Central memory CD8-positive, alpha-beta T cell (primary cell): ENCODE data around the gene TPM2.

ENCODE experiments used
- ATAC-seq: fragments of 150-1000 bp; cut with Tn5 transposase; replicated peaks from 2 replicates; pipeline ENCODE4 v1.10.0; 2022; ENCODE audit warnings: mild to moderate bottlenecking, moderate FRiP score, moderate number of reproducible peaks; ENCODE audit not compliant: poor library complexity, severe bottlenecking; ENCODE audit errors: extremely low read depth
- DNase-seq, 2 donors: peaks; one replicate each; pipeline ENCODE4 v3.0.0; 2021; ENCODE audit warnings: low spot score in 2 of 2
- H3K27ac Mint-ChIP-seq: one replicate; pipeline ENCODE4 v1.8.0; 2022; ENCODE audit warnings: low read depth, mild to moderate bottlenecking, moderate library complexity, mixed read lengths
- H3K27me3 Mint-ChIP-seq: one replicate; pipeline ENCODE4 v1.8.0; 2022; ENCODE audit warnings: mixed read lengths
- H3K36me3 Mint-ChIP-seq: one replicate; pipeline ENCODE4 v1.8.0; 2022; ENCODE audit warnings: mild to moderate bottlenecking, moderate library complexity, mixed read lengths; ENCODE audit not compliant: insufficient read depth
- H3K4me1 Mint-ChIP-seq: one replicate; pipeline ENCODE4 v1.8.0; 2022; ENCODE audit warnings: mixed read lengths
- H3K4me3 Mint-ChIP-seq: one replicate; pipeline ENCODE4 v1.8.0; 2022; ENCODE audit warnings: mild to moderate bottlenecking, moderate library complexity, mixed read lengths
- H3K9me3 Mint-ChIP-seq: one replicate; pipeline ENCODE4 v1.8.0; 2022; ENCODE audit warnings: mixed read lengths

TPM2 gene

GRCh38 chr9:35729101-35729500, 39.4 kb upstream of the TPM2 start:
- H3K4me3 Mint-ChIP-seq: no peak overlapping the region
- H3K27ac Mint-ChIP-seq: no peak overlapping the region
- DNase-seq: no peak
- H3K9me3 Mint-ChIP-seq: no peaks in the 10 kb centered on the region
- peaks cover 31% of the 10 kb centered on the region for H3K4me1 Mint-ChIP-seq
- peaks cover 21% of the 10 kb centered on the region for H3K36me3 Mint-ChIP-seq
- ATAC-seq: no peak
- H3K27me3 Mint-ChIP-seq: no peaks in the 10 kb centered on the region

GRCh38 chr9:35728041-35728971, 38.6 kb upstream of the TPM2 start:
- Mint-ChIP-seq H3K27ac (no peak overlapping the region), H3K9me3 (no peaks in the 10 kb centered on the region), H3K27me3 (no peaks in the 10 kb centered on the region), H3K4me1 (peaks cover 31% of the 10 kb centered on the region), H3K4me3 (no peak overlapping the region), H3K36me3 (peaks cover 26% of the 10 kb centered on the region)
- DNase-seq (no peak), ATAC-seq (no peak)

- H3K36me3 Mint-ChIP-seq: peaks cover 30% of the 10 kb centered on the region
- no peak for DNase-seq
- no peaks in the 10 kb centered on the region for H3K27me3 Mint-ChIP-seq
- H3K9me3 Mint-ChIP-seq: no peaks in the 10 kb centered on the region
- no peak for ATAC-seq
- H3K27ac Mint-ChIP-seq: no peak overlapping the region
- H3K4me1 Mint-ChIP-seq: peaks cover 24% of the 10 kb centered on the region
- no peak overlapping the region for H3K4me3 Mint-ChIP-seq
These were observed 37.9 kb upstream of the TPM2 start for GRCh38 chr9:35727676-35728040.

- Mint-ChIP-seq H3K36me3 (peaks cover 32% of the 10 kb centered on the region), H3K27me3 (no peaks in the 10 kb centered on the region), H3K27ac (no peak overlapping the region), H3K9me3 (no peaks in the 10 kb centered on the region), H3K4me1 (peaks cover 26% of the 10 kb centered on the region), H3K4me3 (no peak overlapping the region)
- DNase-seq (peak in 1 of 2 donors; percentile 41), ATAC-seq (peak; percentile 68)
These were observed 37.2 kb upstream of the TPM2 start for GRCh38 chr9:35726931-35727330.

- H3K4me3 Mint-ChIP-seq: no peak overlapping the region
- no peak overlapping the region for H3K27ac Mint-ChIP-seq
- H3K4me1 Mint-ChIP-seq: peaks cover 23% of the 10 kb centered on the region
- peaks cover 48% of the 10 kb centered on the region for H3K36me3 Mint-ChIP-seq
- DNase-seq (no peak), ATAC-seq (no peak)
- H3K27me3 Mint-ChIP-seq: no peaks in the 10 kb centered on the region
- H3K9me3 Mint-ChIP-seq: no peaks in the 10 kb centered on the region
These were observed 35.6 kb upstream of the TPM2 start for GRCh38 chr9:35725362-35725761.

- Mint-ChIP-seq H3K27ac (no peak overlapping the region), H3K27me3 (no peaks in the 10 kb centered on the region), H3K36me3 (peaks cover 61% of the 10 kb centered on the region), H3K4me3 (no peak overlapping the region), H3K9me3 (no peaks in the 10 kb centered on the region), H3K4me1 (peaks cover 29% of the 10 kb centered on the region)
- DNase-seq (no peak), ATAC-seq (no peak)
These were observed 34.2 kb upstream of the TPM2 start for GRCh38 chr9:35723908-35724307.

GRCh38 chr9:35723426-35723825, 33.7 kb upstream of the TPM2 start:
- ATAC-seq: no peak
- no peak overlapping the region for H3K27ac Mint-ChIP-seq
- peaks cover 64% of the 10 kb centered on the region for H3K36me3 Mint-ChIP-seq
- H3K9me3 Mint-ChIP-seq: no peaks in the 10 kb centered on the region
- H3K4me1 Mint-ChIP-seq: peaks cover 29% of the 10 kb centered on the region
- H3K4me3 Mint-ChIP-seq: no peak overlapping the region
- DNase-seq: no peak
- no peaks in the 10 kb centered on the region for H3K27me3 Mint-ChIP-seq

- no peak for DNase-seq
- H3K36me3 Mint-ChIP-seq: peaks cover 82% of the 10 kb centered on the region
- peaks cover 30% of the 10 kb centered on the region for H3K4me1 Mint-ChIP-seq
- ATAC-seq: no peak
- no peaks in the 10 kb centered on the region for H3K9me3 Mint-ChIP-seq
- no peaks in the 10 kb centered on the region for H3K27me3 Mint-ChIP-seq
- H3K4me3 Mint-ChIP-seq: no peak overlapping the region
- peak overlapping the region; percentile 57 for H3K27ac Mint-ChIP-seq
These were observed 29.8 kb upstream of the TPM2 start for GRCh38 chr9:35719546-35719945.

GRCh38 chr9:35718721-35719511, 29.2 kb upstream of the TPM2 start:
- H3K4me1 Mint-ChIP-seq: peaks cover 26% of the 10 kb centered on the region
- no peak for ATAC-seq
- peaks cover 80% of the 10 kb centered on the region for H3K36me3 Mint-ChIP-seq
- peak overlapping the region; percentile 57 for H3K27ac Mint-ChIP-seq
- H3K4me3 Mint-ChIP-seq: no peak overlapping the region
- no peak for DNase-seq
- no peaks in the 10 kb centered on the region for H3K27me3 Mint-ChIP-seq
- H3K9me3 Mint-ChIP-seq: no peaks in the 10 kb centered on the region

- Mint-ChIP-seq H3K4me1 (peaks cover 25% of the 10 kb centered on the region), H3K27me3 (no peaks in the 10 kb centered on the region), H3K9me3 (no peaks in the 10 kb centered on the region), H3K36me3 (peaks cover 83% of the 10 kb centered on the region), H3K27ac (peak overlapping the region; percentile 82), H3K4me3 (no peak overlapping the region)
- ATAC-seq (no peak), DNase-seq (no peak)
These were observed 27.6 kb upstream of the TPM2 start for GRCh38 chr9:35717132-35717870.

- H3K36me3 Mint-ChIP-seq: peaks cover 82% of the 10 kb centered on the region
These were observed 26.5 kb upstream of the TPM2 start for GRCh38 chr9:35716230-35716629.

GRCh38 chr9:35714579-35715252, 25.0 kb upstream of the TPM2 start:
- DNase-seq (no peak), ATAC-seq (no peak)
- H3K36me3 Mint-ChIP-seq: peaks cover 83% of the 10 kb centered on the region
- H3K4me1 Mint-ChIP-seq: peaks cover 23% of the 10 kb centered on the region
- H3K4me3 Mint-ChIP-seq: no peak overlapping the region
- H3K27ac Mint-ChIP-seq: peak overlapping the region; percentile 61
- H3K9me3 Mint-ChIP-seq: no peaks in the 10 kb centered on the region
- no peaks in the 10 kb centered on the region for H3K27me3 Mint-ChIP-seq

More at GRCh38 chr9:35716230-35716629, 26.5 kb upstream of the TPM2 start:
- ATAC-seq (no peak), DNase-seq (no peak)
- H3K27ac Mint-ChIP-seq: peak overlapping the region; percentile 82
- peaks cover 20% of the 10 kb centered on the region for H3K4me1 Mint-ChIP-seq
- H3K27me3 Mint-ChIP-seq: no peaks in the 10 kb centered on the region
- H3K4me3 Mint-ChIP-seq: no peak overlapping the region
- H3K9me3 Mint-ChIP-seq: no peaks in the 10 kb centered on the region
